Stimulated activated CD4-positive, alpha-beta T cell treated with anti-CD3 and anti-CD28 coated beads, Interleukin-12 subunit alpha, Interleukin-12 subunit beta, amount 100 ng/mL, for 48 hours (primary cell): ENCODE measurements around the gene MBOAT2.
"Not testable (repeated sequence)": the region's sequence is repeated elsewhere in the genome, so short reads cannot be mapped to it uniquely, and the experiment has no call there.

Experiments
- DNase-seq, 3 donors: peaks; one replicate each; pipeline ENCODE4 v3.0.0-alpha.2; 2020; ENCODE audit warnings: low read depth in 2 of 3, low spot score in 1 of 3

Gene MBOAT2

GRCh38 chr2:8897206-8897605, 106.3 kb downstream of the MBOAT2 start:
- not testable (repeated sequence) for DNase-seq

- not testable (repeated sequence) for DNase-seq
These were observed 106.8 kb downstream of the MBOAT2 start for GRCh38 chr2:8896671-8897070.

DNA sequence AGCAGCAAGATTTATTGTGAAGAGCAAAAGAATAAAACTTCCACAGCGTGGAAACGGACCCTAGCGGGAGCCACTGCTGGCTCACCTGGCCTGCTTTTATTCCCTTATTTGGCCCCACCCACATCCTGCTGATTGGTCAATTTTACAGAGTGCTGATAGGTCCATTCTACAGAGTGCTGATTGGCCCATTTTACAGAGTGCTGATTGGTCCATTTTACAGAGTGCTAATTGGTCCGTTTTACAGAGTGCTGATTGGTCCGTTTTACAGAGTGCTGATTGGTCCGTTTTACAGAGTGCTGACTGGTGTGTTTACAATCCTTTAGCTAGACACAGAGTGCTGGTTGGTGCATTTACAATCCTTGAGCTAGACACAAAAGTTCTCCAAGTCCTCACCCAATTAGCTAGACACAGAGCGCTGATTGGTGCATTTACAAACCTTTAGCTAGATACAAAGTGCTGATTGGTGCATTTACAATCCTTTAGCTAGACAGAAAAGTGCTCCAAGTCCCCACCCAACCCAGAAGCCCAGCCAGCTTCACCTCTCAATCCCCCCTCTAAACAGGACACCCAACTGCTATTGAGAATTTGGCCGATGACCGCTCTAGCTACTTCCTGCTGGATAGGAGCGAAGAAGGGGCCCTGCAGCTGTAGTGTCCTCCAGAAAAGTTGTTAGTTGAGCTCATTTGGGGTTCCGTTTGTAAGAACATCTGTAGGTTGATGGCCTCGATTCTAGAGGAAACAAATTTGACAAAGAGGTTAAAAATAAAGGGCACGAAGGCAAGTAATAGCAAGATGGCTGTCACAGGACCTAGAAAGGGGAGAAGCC, 108.2 kb downstream of the MBOAT2 start:
- DNase-seq, result not testable (repeated sequence)

DNA sequence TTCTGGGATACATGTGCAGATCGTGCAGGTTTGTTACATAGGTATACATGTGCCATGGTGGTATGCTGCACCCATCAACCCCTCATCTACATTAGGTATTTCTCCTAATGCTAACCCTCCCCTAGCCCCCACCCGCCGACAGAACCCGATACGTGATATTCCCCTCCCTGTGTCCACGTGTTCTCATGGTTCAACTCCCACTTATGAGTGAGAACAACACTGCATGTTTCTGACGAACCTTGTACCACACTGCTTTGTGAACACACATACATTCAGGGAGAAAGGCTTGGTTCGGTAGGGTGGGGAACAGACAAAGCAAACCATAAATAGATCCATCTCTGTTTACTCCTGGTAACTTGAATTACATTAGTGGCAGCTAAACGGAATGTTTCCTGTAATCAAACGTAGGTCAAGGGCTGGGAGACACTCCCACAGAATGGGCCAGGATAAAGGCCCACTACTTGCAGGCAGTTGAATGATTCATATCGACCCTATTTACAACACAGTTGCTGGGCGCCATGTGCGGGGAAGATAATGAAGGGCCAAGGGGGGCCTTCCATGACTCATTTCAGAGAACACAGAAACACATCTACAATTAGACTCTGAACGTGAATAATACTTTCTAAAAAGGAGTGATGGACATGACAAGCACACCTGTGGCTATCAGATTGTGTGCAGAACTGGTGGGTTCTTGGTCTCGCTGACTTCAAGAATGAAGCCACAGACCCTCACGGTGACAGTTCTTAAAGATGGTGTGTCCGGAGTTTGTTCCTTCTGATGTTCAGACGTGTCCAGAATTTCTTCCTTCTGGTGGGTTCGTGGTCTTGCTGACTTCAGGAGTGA, 109.3 kb downstream of the MBOAT2 start:
- DNase-seq, result no peak

DNA sequence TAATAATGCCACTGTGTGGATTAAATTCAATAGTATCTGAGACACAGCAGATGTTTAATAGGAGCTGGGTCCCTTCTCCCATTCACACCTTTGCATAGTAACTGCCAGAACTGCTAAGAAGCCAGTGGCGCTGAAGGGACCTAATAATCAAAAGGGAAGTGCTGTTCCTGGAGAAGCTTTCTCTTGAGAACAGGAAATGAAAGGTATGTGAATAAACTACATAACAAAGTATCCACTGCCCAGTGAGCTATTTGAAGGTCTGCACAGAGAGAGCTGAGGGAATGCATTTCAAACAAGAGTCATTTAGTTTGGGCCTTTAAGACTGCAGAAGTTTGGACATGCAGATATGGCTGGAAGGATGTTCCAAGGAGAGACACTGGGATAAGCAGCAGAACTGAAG, 110.0 kb downstream of the MBOAT2 start:
- no peak for DNase-seq

GRCh38 chr2:8892111-8892510, 111.4 kb downstream of the MBOAT2 start:
- DNase-seq, result no peak

DNA sequence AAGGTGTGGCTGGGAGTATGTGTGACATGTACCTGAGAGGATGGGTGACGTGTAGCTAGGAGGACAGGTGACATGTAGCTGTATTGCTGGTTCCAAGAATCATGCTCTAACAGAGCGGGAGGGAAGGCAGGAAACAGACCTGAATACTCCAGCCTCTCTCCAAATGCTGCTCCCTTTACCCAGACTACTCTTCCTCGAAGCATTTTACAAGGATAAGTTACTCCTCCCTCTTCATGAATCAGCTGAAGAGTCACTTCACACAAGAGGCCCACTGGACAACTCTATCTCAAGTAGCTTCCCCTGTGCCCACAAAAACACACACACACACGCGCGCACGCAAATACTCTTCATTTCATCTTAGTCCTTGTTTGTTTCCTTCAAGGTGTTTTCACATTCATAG, 113.5 kb downstream of the MBOAT2 start:
- no peak for DNase-seq

DNA sequence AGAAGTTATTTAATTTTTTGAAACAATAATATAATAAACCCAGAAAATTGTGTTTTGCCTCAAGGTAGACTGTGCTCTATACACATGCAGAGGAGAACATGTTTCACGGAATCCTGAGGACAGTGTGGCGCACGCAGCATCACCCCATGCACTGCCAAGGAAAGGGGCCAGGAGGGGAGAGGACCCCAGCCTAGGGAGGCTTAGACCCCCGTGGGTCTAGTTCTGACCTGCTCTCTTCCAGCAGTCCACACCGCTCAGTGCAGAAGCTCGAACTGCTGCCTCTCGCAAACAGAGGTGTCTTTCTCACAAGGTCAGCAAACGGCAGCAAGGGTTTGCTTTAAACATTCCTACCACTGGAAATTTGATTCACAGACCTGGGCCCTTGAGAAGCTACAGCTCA, 114.5 kb downstream of the MBOAT2 start:
- no peak for DNase-seq

DNA sequence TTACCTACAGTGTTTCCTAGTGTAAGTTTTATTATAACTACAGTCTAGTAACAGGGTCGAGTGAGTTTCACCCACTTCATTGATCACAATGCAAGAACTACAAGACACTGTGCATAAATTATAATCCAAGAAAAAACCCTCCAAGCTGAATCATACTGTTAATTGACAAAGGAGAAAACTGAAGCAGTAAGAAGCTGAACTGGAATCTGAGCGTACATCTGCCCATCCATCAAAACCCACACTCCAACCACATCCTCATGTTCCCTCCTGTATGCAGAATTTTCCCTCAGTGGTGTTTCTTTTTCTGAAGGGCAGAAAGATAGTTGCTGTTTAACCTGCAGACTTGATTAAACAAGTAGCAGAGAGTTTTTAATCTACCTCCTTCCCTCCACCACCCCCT, 116.6 kb downstream of the MBOAT2 start:
- no peak for DNase-seq

DNA sequence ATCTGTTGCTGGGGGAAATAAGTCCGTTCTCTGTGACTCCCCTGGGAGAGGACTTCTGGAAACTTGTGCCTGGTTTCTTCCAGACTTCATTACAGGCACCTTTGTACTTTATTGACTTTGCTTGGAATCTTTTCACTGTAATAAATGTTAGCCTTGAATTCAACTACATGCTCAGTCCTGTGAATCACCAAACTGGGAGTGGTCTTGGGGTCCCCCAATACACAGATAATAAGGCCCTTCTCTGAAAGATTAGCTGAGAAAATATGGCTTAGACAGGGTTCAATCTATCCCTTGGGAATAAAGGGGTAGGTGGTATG, 117.3 kb downstream of the MBOAT2 start:
- DNase-seq, result no peak

- DNase-seq, result no peak
These were observed 117.9 kb downstream of the MBOAT2 start for GRCh38 chr2:8885449-8886201.

- DNase-seq, result no peak
These were observed 118.7 kb downstream of the MBOAT2 start for GRCh38 chr2:8884812-8885211.

DNA sequence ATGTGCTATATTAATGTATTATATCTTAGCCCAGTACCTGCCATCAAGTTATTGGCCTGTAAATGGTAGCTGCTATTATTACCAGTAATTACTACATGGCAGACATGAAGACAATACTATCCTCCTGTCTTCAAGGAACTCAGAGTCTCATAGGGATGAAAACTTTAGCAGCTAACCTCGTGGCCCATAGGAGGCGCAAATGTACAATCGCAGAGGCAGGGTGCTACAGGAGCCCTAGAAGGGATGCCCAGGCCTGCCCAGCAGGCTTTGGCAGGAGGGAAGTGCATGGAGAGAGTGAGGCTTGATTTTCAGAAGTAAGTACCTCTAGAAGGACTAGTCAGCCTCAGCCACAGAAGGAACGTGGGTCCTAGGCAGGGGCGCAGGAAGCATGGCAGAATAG, 121.4 kb downstream of the MBOAT2 start:
- no peak for DNase-seq

- no peak for DNase-seq
These were observed 125.6 kb downstream of the MBOAT2 start for GRCh38 chr2:8877894-8878293.

GRCh38 chr2:8877332-8877731, 126.2 kb downstream of the MBOAT2 start:
- no peak for DNase-seq

DNA sequence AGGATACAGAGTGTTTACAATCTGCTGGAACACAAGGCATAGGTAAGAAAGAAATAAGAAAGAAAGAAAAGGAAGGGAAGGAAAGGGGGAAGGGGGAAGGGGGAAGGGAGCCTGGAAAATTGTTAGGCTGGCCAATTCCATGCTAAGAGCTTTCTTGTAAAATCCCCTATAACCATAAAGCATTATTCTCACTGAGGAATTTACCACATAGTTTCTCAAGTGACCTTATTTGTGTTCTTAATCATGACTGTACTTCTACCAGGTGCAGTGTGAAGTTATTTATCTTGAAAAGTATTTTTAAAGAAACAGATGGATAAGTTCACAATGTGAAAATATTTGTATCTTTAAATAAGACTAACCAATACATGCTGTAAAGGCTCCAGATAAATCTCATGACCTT, 126.9 kb downstream of the MBOAT2 start:
- no peak for DNase-seq

GRCh38 chr2:8872821-8873432, 130.6 kb downstream of the MBOAT2 start:
- no peak for DNase-seq

- DNase-seq, result no peak
These were observed 133.0 kb downstream of the MBOAT2 start for GRCh38 chr2:8870441-8870840.

DNA sequence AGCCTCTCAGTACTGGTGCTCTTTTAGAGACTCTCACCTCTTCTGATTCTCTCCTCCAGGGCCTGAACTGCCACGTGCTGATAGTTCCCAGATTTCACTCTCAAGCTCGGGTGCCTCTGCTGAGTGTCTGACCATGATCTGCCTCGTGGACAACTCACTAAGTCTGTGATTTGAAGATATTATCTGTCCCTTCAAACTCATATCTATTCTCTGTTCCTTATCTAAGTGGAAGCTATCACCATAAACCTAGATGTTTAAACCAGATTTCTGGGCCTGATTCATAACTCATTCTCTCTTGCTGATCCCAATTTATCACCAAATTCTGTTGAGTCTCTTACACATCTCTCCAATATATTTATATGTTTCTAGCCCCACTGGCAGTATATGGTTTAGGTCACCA, 136.1 kb downstream of the MBOAT2 start:
- DNase-seq, result no peak

DNA sequence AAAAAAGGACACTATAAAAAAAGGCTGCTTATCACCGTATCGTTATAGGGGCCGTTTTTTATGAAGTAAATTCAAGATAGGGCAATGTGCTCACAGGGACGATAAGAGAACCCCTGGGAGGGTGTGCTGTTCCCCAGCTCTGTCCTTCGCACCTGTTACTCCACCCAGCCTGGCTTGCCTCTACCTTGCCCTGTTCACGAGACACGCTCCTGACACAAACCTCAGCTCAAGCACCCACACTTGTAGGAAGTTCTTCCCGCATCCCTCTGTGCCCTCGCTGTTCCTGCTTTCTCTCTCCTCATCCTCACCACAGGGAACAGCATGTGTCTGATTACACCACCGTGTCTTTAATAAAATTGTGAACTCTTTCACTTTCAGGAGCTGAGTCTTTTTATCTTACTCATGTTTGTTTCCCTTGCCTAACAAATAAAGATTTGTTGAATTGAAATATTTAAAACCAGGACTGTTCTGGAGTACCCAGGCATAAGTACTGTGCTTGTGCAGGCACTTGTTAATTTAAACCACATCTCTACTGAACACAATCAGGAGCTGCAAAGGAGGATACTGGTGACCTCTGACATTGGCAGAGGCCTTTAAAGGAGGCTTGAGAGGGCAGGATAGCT, 140.0 kb downstream of the MBOAT2 start:
- no peak for DNase-seq

DNA sequence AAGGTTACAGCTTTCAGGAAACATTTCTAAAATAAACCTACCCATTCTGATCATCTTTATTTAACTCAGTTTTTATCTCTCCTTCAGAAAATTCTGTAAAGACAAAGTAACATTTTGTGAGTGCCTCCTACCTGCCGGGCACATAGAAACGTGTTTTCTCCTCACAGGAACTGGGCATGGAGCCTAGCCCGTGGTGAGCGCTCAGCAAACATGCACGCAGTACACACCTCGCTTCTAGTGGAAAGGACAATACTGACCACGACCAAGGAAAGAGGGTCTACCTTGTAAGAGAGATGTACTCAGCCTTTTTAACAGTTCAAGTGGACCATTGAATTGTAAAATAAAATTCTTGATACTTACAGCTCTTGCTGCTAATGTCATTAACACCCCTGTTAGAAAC, 141.3 kb downstream of the MBOAT2 start:
- DNase-seq, result no peak
